Tracheal epithelial cell (primary cell): ENCODE data around the gene DUSP2. TPM values are rescaled to one million over a fixed set of nuclear protein-coding genes. Genes with fewer than 3 reads are reported as not detected.

ENCODE experiments used
- total RNA-seq: library from RNA; depleted of rRNA; stranded (reverse); fragments of >200 nt; gene quantifications from 2 replicates; pipeline ENCODE4 v1.2.1, GENCODE V29; 2014

DUSP2 gene
- total RNA-seq, result 10.6 and 11.1 TPM in 2 replicates

GRCh38 chr2:96145036-96145847 is at the start of gene DUSP2:
DUSP2 (minus strand) TSS chr2:96145440; CDS start chr2:96145354, 86 bp downstream.

GRCh38 chr2:96138179-96139145 is 6.8 kb downstream of the DUSP2 start, which contains the start of gene ASTL:
ASTL (minus strand) TSS chr2:96138502; CDS start chr2:96138436, 66 bp downstream.

GRCh38 chr2:96116424-96116878 is 28.8 kb downstream of the DUSP2 start, which contains the start of gene ADRA2B:
ADRA2B (minus strand) TSS chr2:96116571; CDS start chr2:96116149, 422 bp downstream.

Other genes starting within 250 kb of the DUSP2 start
- gene ANKRD36C, start 153.6 kb downstream of the DUSP2 start, total RNA-seq, result 6.0 and 13.7 TPM in 2 replicates
- 1.5 and 4.8 TPM in 2 replicates for gene GPAT2, start 110.5 kb downstream of the DUSP2 start, total RNA-seq
- not detected in 2 replicates for gene ADRA2B, start 28.9 kb downstream of the DUSP2 start, total RNA-seq
- not detected in 2 replicates for gene ASTL, start 6.9 kb downstream of the DUSP2 start, total RNA-seq
- gene STARD7, start 63.4 kb upstream of the DUSP2 start, total RNA-seq, result 109 and 150 TPM in 2 replicates
- gene TMEM127, start 120.6 kb upstream of the DUSP2 start, total RNA-seq, result 15.6 and 18.3 TPM in 2 replicates
- 110 and 129 TPM in 2 replicates for gene CIAO1, start 120.8 kb upstream of the DUSP2 start, total RNA-seq
- gene SNRNP200, start 160.1 kb upstream of the DUSP2 start, total RNA-seq, result 39.8 and 43.5 TPM in 2 replicates
- gene ITPRIPL1, start 179.9 kb upstream of the DUSP2 start, total RNA-seq, result 1.9 and 3.6 TPM in 2 replicates
- 1.1 and 1.7 TPM in 2 replicates for gene NCAPH, start 190.3 kb upstream of the DUSP2 start, total RNA-seq